K562 (cell line): ENCODE measurements around the gene EPB41L4B. TPM values are rescaled to one million over a fixed set of nuclear protein-coding genes. Genes with fewer than 3 reads are reported as not detected.

Experiments
- ILK ChIP-seq: fragments of 450-650 bp; IDR thresholded peaks from 2 replicates; pipeline ENCODE4 v1.6.1; 2016; ENCODE audit warnings: missing genetic modification characterization, low read depth, mild to moderate bottlenecking, missing compliant biosample characterization, moderate library complexity, borderline replicate concordance
- LCOR ChIP-seq: sonication (generic); formaldehyde crosslinking; IDR thresholded peaks from 2 replicates; pipeline ENCODE4 v1.8.0; 2022; ENCODE audit warnings: mild to moderate bottlenecking, missing genetic modification reagents
- NCOA4 ChIP-seq: fragments of 450-650 bp; IDR thresholded peaks from 2 replicates; pipeline ENCODE4 v1.6.1; 2018; ENCODE audit warnings: mild to moderate bottlenecking; ENCODE audit not compliant: partially characterized antibody
- NR4A1 ChIP-seq, 2 experiments: fragments of 250-450 bp in 1 of 2; fragments of 450-650 bp in 1 of 2; sonication (Bioruptor Pico) in 1 of 2; IDR thresholded peaks; 2 replicates each; pipeline versions ENCODE4 v1.4.0 to v1.6.1; 2016 to 2020; ENCODE audit warnings: mild to moderate bottlenecking in 2 of 2, missing compliant biosample characterization in 1 of 2, missing genetic modification characterization in 1 of 2, moderate library complexity in 1 of 2
- SIN3B ChIP-seq: fragments of 450-650 bp; IDR thresholded peaks from 2 replicates; pipeline ENCODE4 v1.6.1; 2017; ENCODE audit warnings: low read depth, mild to moderate bottlenecking, moderate library complexity
- ZNF778 ChIP-seq: fragments of 450-650 bp; formaldehyde crosslinking; IDR thresholded peaks from 2 replicates; pipeline ENCODE4 v1.4.0; 2020; ENCODE audit warnings: mild to moderate bottlenecking, moderate library complexity
- ZZZ3 ChIP-seq: fragments of 450-650 bp; IDR thresholded peaks from 2 replicates; pipeline ENCODE4 v1.6.1; 2016; ENCODE audit warnings: antibody characterized with exemption, mild to moderate bottlenecking, moderate library complexity
- polyA plus RNA-seq, 8 experiments: library from polyadenylated mRNA; depleted of rRNA in 4 of 8; stranded (reverse) in 5 of 8; unstranded in 3 of 8; fragments of >200 nt; fragmentation: Nextera tagmentation in 2 of 8; fragmentation: Illumina TruSeq in 1 of 8; extraction: Ambion mirVana in 2 of 8; extraction: Trizol in 1 of 8; gene quantifications; 2 replicates each; pipeline versions ENCODE4 v1.2.1 to v1.2.3, GENCODE V29; 2011 to 2014; ENCODE audit warnings: inconsistent platforms in 1 of 8, missing spikeins in 1 of 8
- total RNA-seq, 7 experiments: library from RNA; depleted of rRNA in 6 of 7; stranded (reverse); fragments of >200 nt in 6 of 7; fragmentation: Illumina TruSeq in 2 of 7; extraction: Trizol in 2 of 7; gene quantifications; 2 replicates each; pipeline versions ENCODE4 v1.2.1 to v1.2.3, GENCODE V29; 2011 to 2021; ENCODE audit warnings: low replicate concordance in 1 of 7
- TF ChIP-seq, protein P1 (sequence below), 3 experiments: fragments of 200-800 bp in 1 of 3; fragments of 250-450 bp in 1 of 3; fragments of 450-650 bp in 1 of 3; sonication (Bioruptor Pico) in 1 of 3; sonication (Bioruptor generic) in 1 of 3; formaldehyde crosslinking in 1 of 3; IDR thresholded peaks; 2 replicates each; pipeline versions ENCODE4 v1.6.1 to v1.8.0; 2016 to 2022; ENCODE audit warnings: mild to moderate bottlenecking in 2 of 3, missing genetic modification characterization in 2 of 3, missing compliant biosample characterization in 1 of 3, moderate library complexity in 1 of 3

The EPB41L4B gene
- total and polyA plus RNA-seq, 9 of the 15 experiments (the other 6 are each of a cell fraction or from before 2014, with no cell fraction given) = 0.09 to 0.38 (median 0.21) TPM

DNA sequence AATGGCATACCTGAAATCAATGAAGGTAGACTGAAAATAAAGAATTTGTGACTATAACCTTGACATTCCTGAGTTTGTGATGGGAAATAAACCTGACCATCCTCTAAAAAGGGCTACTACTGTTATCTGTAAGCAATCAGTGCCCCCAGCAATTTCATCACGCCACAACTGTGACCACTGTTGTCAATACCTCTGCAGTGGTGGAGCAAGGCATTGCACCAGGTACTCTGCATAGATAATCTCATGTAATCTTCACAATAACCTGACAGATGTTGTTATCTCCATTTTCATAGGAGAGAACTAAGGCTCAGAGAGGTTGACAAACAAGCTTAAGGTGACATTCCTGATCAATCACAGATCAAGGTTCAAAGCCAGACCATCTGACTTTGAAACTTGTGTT, 115.3 kb downstream of the EPB41L4B start (continued):
- TF ChIP-seq NCOA4 (no peak), NR4A1 (CRISPR knock-in tag; IDR thresholded peaks at IDR 0.05) (no peak), NR4A1 (tag; IDR thresholded peaks at IDR 0.05) (no peak), LCOR (CRISPR knock-in tag) (no peak), ILK (tag) (no peak), ZZZ3 (no peak), SIN3B (no peak), ZNF778 (CRISPR knock-in tag) (no peak)
- TF ChIP-seq, protein P1, sequence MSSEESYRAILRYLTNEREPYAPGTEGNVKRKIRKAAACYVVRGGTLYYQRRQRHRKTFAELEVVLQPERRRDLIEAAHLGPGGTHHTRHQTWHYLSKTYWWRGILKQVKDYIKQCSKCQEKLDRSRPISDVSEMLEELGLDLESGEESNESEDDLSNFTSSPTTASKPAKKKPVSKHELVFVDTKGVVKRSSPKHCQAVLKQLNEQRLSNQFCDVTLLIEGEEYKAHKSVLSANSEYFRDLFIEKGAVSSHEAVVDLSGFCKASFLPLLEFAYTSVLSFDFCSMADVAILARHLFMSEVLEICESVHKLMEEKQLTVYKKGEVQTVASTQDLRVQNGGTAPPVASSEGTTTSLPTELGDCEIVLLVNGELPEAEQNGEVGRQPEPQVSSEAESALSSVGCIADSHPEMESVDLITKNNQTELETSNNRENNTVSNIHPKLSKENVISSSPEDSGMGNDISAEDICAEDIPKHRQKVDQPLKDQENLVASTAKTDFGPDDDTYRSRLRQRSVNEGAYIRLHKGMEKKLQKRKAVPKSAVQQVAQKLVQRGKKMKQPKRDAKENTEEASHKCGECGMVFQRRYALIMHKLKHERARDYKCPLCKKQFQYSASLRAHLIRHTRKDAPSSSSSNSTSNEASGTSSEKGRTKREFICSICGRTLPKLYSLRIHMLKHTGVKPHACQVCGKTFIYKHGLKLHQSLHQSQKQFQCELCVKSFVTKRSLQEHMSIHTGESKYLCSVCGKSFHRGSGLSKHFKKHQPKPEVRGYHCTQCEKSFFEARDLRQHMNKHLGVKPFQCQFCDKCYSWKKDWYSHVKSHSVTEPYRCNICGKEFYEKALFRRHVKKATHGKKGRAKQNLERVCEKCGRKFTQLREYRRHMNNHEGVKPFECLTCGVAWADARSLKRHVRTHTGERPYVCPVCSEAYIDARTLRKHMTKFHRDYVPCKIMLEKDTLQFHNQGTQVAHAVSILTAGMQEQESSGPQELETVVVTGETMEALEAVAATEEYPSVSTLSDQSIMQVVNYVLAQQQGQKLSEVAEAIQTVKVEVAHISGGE (CRISPR knock-in tag; IDR thresholded peaks at IDR 0.05) = no peak
